HG03571 (cell line): ENCODE data around the gene VOPP1.
"Not testable (repeated sequence)": the region's sequence is repeated elsewhere in the genome, so short reads cannot be mapped to it uniquely, and the experiment has no call there.

ENCODE experiments used
- ATAC-seq: cut with Tn5 transposase; IDR thresholded peaks from one replicate; pipeline ENCODE4 v1.9.1; 2021; ENCODE audit not compliant: unreplicated experiment

VOPP1 gene

DNA sequence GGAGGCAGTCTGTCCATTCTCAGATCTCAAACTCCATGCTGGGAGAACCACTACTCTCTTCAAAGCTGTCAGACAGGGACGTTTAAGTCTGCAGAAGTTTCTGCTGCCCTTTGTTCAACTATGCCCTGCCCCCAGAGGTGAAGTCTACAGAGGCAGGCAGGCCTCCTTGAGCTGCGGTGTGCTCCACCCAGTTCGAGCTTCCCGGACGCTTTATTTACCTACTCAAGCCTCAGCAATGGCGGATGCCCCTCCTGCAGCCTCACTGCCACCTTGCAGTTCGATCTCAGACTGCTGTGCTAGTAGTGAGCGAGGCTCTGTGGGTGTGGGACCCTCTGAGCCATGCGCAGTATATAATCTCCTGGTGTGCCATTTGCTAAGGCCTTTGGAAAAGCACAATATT lies 10.4 kb upstream of the VOPP1 start:
- not testable (repeated sequence) for ATAC-seq

DNA sequence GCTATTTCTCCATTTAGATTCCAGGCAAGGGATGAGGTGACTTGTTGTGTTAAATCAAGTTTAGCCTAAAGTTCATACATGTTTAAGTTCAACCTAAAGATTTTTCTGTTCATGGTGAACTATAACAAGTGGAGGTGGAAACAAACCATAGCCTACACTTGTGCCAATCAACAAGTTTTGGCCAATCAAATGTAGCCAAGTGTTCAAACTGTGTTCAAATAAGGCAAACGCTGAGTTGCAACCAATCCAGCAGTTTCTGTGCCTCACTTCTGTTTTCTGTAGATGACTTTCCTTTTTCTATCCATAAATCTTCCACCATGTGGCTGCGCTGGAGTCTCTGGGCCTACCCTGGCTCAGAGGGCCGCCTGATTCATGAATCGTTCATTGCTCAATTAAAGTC lies 4.5 kb upstream of the VOPP1 start:
- no peak for ATAC-seq

DNA sequence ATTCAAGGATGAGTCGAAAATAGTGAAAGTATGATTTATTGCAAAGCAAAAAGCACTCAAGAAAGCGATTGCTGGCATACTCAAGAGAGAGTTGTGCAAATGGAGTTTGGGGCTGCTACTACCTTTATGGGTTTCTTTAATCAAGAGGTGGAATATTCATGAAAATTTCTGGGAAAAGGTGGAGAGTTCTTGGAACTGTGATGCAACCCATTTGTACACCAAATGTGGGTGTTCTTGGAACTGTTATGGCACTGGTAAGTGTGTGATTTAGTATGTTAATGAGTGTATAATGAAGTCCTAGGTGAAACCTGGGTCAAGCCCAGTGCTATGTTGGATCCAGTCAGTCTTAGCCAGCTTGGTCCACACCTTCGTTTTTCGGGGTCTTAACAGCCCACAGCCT lies 3.4 kb upstream of the VOPP1 start:
- no peak for ATAC-seq

DNA sequence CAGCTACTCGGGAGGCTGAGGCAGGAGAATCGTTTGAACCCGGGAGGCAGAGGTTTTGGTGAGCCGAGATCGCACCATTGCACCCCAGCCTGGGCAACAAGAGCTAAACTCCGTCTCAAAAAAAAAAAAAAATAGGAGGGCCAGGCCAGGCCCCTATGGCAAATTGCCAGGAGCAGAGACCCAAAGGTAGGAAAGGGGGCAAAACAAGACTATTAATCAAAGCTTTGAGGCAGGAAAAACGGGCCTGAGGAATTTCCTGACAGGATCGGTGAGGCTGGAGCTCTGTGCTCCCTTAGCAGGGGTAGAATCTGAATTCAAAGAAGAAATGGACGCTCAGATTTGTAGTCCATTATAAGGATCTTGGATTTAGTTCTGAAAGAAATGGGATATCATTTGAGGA lies 2.8 kb upstream of the VOPP1 start:
- no peak for ATAC-seq

DNA sequence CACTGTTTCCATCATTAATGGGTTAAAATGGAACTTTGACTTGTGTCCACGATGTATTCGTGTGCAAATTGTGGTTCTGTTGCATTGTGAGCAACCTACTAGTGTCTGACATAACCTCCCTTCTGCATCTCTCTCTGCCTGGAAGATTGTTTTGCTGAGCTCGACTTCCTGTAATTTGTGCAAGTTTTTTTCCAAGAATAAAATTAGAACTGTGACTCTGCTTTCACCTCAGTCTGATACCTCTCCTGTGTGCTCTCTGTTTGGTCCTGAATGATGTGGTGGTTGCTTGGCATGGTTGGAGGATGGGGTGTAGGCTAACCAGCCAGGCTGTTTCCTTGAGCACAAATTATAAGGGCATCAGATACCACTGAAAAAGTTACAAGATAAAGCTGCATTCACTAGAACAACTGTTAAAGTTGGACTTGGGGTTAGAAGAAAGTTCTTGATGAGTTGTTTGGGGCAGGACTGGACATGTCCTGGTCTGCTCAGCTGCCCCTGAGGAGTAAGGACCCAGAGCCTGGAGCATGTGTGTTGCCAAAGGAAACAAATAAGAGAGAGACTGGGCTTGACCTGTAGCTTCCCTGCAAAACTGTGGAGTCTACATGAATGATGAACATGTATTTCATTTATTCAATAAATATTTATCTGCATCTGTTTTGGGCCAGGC lies 1.9 kb upstream of the VOPP1 start:
- no peak for ATAC-seq

DNA sequence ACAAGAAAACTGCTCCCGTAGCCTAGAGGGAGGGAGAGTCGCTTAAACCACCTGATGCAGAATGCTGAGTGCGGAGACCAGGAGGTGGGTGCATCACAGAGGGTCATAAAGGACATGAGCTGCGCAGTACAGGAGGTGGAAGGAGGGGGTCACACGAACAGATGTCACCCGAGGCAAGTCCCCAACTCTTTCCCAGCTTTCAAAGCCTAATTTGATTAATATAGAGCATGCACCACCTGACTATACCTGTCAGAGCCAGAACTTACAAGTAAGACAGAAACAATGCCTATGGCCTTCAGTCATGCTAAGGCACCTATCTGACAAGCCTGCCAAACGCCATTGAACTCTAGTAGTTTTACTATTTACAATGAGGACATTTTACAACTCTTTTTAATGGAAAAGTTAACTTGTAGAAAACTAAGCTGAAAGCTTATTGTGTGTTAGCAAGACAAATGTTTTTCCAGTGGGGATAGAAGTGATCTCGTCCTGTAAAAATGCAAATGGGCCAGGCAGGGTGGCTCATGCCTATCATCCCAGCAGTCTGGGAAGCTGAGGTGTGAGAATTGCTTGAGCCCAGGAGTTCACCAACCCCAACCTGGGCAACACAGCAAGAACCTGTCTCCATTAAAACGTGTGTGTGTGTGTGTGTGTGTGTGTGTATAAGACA lies 1.1 kb upstream of the VOPP1 start:
- ATAC-seq = no peak

DNA sequence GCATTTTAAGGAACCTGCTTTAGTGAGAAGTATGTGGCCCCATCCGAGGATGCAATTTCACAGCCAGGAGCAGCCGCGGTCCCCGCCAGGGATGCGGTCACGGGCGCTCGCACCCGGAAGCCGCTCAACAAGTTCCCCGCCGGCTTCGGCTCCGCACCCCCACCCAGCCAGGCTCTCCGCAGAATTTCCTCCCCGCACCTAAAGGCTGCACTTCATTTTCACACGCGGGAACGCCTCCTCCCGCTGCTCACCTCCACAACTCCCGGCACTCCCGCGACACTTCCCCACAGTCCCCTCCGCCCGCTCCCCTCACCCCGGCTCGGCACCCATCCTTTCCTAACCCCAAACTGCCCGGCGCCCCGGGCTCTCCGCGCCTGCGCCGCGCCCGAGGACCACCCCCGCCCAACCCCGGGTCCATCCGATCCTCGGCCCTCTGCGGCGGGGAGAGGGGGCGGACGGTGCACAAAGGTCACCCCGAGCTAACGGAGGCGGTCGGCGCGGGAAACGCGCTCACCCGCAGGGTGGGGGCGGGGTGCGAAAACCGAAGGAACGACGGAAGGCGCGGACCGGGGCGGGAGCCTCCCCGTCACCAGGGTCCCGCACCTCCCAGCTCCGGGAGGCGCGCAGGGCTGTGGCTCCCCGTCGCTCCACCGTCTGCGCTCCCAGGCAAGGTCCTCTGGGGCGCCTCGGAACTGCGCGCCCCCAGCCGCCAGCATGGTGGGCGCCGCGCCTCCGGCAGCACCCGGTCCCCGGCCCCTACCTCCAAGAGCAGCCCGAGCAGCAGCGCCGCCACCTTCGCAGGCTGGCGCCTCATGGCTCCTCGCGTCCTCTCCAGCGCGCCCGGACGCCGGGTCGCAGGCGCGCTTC lies 558 bp downstream of the VOPP1 start:
- ATAC-seq = peak; percentile 13

DNA sequence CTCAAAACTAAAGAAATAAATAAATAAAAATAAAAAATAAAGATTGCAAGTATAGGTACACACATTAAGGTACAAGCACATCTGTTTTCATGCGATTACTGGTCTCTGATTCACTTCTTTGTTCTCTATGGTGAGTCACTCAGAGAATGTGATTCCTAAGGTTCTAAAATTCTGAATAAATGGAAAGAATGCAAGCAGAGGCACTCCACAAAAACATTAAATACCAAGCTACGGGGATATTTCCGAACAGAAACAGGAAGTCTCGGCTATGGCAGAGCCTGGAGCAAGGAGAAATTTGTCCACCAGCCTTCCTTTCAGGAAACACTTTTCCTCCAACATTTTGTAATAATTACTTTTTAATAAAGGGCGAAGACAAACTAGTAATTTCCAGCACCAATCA lies 1.4 kb downstream of the VOPP1 start:
- no peak for ATAC-seq

DNA sequence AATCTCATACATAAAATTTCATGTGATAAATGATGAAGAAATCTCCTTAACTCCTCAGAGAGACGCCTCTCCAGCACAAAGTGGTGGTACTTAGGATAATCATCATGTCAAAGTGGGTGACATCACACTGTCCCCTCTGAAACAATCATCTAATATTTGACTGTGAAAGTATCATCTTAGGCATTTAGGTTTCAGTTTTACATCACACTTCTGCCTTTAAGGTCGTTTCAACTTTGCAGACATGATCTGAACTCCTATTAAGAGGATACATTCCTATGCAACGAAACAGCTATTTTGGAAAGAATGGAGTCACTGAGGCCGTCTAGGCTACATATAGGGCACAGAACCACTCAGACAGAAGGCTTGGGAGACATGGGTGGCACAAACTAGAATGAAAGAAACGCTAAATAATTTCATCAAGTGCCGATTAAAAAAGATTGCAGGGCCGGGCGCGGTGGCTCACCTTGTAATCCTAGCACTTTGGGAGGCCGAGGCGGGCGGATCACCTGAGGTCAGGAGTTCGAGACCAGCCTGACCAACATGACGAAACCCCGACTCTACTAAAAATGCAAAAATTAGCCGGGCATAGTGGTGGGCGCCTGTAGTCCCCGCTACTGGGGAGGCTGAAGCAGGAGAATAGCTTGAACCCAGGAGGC lies 2.0 kb downstream of the VOPP1 start:
- peak; percentile 40 for ATAC-seq

DNA sequence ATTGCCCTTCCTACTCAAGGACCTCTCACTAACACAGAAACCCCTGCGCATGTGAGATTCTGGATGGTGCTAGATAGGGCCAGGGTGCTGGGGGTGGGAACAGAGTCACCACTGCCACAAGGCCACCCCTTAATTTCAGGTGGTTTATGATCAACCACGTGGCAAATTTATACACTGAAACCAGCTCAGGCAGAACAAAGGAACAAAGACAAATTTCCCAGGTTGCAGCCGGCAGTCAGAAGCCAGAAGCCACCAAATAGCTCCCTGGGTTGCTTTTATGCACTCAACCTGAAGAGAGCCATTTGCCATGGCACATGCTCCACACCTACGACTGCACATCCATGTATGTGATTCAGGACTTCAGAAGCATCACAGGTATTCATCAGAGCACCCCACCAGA lies 2.5 kb downstream of the VOPP1 start:
- peak; percentile 18 for ATAC-seq

DNA sequence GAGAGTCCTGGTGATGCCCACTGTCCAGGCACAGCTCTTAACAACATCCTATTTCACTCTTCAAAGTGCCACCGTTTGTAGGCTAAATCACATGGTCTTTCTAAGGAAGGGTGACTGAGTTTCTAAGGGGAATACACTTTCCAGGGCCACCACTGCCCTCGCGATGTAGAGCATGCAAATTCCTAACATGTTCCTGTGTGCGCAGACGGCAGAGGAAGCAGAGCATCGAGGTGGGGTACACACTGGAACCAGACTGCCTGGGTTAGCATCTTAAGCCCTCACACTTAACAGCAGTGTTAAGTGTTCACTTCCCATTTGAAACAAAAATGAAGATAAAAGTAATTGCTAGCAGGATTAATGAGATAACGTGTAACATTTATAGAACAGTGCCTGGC lies 3.0 kb downstream of the VOPP1 start:
- no peak for ATAC-seq

DNA sequence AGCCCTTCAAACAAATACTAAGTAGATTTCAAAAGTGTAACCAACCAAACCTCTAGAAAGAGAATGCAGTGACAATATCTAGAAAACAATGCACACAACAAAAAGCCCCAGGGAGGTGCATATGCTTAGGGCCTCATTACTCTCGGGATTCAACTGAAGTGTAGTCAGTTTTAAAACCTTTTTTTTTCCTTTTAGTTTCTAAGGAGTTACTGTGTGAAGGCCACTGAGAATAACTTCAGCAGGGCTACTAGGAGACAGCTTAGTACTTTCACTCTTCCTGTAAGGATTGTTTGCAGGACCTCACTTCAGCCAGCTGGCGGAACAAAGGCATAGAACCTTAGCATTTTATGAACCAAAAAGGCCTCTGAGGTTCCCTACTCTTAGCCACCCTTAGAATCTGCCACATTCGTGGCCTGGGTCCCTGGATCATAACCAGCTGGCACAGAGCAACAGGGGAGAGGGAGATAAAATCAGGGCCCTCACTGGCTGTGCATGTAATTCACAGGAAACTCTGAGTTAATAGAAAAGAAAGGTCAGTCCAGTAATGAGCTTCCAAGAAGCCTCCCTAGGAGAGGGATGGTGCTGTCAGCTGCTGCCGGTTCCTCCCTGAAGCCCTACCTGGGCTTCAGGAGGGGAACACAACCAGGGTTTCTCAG lies 3.6 kb downstream of the VOPP1 start:
- no peak for ATAC-seq

DNA sequence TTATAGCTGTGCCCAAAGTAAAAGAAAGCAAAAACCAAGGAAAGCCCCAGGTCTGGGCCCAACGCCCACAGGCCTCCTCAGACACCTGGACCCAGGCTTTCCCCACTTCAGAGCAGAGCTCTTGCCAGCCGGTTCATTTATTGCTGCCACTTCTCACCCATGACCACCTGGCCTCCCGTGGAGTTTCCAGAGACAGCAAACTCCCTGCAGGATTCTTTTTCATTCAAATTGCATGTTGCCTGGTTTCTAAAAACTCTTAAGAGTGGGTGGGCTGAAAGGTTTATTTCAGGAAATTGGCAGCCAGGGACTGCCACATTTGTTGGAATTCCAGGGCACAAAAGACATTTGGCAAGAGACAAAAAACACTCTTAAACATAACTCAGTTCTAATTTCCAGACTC lies 4.7 kb downstream of the VOPP1 start:
- ATAC-seq = no peak

DNA sequence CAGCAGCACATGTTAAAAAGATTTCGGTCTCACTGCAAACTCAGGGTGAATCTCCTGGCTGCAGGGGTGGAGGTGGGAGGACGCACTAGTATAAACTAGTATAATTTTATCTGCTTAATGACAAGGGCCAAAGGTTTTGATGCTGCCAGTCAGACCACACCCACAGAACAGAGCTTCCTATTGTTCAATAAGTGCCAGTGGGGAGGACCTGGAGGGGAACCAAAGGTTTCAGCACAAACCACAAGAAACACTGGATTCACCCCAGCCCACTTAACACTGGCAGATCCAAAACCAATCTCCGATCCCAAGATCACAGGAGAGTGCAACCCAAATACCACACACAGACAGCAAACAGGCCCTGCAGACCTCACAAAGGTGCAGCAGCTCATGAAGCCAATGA lies 6.6 kb downstream of the VOPP1 start:
- ATAC-seq = no peak

DNA sequence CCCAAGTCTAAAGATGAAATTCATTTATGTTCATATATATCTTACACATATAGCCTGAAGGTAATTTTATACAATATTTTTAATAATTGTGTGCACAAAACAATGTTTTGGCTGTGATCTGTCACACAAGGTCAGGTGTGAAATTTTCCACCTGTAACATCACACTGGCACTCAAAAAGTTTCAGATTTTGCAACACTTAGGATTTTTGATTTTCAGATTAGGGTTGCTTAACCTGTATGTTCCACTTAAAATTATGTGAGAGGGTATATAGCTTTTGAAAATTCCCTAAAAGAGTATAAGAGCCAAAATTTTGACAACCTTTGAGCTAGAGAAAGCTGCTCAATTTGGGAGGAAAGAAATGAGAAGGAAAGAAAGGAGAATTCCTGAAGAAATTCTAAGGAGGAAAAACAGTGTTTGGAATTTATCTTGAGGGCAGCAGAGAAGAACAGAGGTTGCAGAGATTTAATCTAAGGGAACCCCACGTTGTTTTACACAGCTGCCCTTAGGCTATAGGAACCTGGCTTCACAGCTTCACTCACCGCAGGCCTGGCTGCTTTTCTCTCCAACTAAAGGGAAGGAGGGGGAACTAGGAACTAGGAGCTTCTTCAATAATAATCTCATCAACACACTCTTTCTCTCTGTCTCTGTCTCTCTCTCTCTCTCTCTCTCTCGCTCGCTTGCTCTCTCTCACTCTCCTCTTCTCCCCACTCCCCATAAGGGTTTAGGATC lies 8.5 kb downstream of the VOPP1 start:
- no peak for ATAC-seq

DNA sequence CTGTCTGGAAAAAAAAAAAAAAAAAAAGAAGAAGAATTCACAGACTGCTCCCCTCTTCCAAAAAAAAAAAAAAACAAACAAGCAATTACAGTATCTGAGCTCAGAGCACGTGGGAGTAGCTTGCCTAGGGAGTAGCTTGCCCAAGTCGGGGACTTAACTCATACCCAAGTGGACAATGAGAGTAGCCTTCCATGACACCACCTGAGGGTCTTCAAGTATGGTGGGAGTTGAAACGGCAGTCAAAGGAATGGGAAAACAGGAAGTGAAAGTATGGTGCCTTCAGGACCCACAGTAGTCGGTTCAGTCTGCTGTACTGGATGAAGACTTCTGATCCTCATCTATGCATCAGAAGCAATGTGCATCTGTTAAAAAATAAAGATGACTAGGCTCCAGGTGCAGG lies 10.6 kb downstream of the VOPP1 start:
- ATAC-seq = no peak

DNA sequence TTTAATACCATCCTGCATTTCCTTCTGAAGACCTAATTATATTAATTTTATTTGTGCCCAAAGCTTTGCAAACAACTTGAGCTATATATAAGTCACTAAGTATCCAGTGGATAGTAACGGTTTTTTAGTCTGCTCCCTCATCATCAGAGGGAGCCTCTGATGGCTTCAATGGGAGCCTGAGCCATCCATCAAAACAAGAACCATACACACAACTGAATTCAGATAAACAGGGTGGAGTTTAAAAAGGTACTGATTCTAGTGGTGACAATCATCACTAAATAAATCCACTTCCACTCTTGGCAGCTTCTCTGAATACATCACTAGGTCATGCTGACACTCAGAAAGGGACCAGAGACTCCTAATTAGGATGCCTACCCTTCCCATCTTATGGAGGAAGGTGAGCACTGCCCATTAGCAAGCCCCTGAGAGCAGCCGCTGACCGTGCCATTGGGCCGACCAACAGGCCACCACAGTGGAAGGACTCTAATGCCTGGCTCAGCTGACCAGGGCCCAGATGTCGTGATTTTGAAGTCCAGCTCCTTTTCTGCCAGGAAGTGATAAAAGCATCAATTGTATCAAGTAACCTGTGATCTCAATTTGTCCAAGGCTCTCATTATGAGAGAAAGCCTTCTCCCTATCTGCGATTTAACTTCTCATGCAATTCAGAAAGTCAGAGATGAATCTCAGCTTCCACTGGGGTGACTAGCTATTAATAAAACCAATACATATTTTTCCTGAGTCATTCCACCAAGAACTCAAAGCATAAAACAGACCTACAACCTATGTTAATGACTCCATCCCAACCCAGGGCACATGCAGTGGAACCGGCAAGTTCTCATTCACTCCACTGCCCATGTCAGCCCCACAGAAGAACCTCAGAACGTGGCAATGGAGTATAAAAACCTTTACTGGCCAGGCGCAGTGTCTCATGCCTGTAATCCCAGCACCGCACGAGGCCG lies 13.1 kb downstream of the VOPP1 start:
- ATAC-seq = no peak

DNA sequence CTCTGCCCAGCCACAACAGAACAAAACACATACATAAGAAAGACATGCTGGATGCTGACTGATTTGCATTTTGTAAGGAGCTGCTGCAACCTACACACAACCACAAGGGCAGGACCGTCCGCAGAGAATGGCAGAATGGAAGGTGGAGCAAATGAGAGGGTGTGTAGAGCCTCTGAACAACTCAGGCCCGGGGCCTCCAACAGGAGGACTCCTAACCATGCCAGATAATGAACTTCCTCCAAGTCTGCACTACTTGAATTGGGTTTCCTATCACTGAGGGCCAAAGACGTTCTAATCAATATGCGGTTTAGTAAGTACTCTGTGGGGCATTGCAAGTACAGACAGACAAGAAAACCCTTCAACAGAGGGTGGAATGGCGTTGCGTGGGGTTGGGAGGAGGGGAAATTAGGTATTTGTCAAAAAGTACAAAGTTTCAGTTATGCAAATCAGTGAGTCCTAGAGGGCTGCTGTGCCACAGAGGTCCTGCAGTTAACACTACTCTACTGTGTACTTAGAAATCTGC lies 14.6 kb downstream of the VOPP1 start:
- ATAC-seq = peak; percentile 72

DNA sequence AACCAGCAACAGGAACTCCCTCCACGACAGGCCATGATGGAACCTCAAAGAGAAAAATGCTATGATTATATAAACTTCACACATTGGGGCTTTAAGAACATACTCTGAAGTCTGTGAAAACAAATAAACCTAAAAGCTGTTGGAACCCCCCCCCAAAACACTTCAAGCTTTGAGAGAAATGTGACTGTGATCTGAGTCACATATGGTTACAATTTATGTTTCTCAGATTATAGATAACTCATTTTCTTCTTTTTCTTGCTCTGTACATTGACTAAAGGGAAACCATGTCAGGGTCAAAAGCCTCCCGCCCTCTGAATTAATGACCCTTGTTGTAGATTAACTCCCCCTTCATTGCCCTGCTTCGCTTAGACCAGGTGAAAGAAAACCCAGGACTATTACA lies 15.8 kb downstream of the VOPP1 start:
- no peak for ATAC-seq
